Neural progenitor cell (in vitro differentiated cells): ENCODE measurements around the gene ADAMTS20. TPM values are rescaled to one million over a fixed set of nuclear protein-coding genes. Genes with fewer than 3 reads are reported as not detected.
A peak's percentile ranks its signal among the peaks of the same experiment; 100 is the strongest.

ENCODE experiments used
- DNase-seq: peaks from one replicate; pipeline ENCODE4 v3.0.0-alpha.2; 2016; ENCODE audit warnings: low spot score
- H2AFZ ChIP-seq: fragments of 200-600 bp; sonication (generic); replicated peaks from 2 replicates; pipeline ENCODE4 v1.6.1; 2016; ENCODE audit warnings: antibody characterized with exemption
- H3F3A ChIP-seq: fragments of 200-600 bp; sonication (generic); 2 replicates; pipeline ENCODE4 v1.6.1; 2016; ENCODE audit warnings: antibody characterized with exemption, low read depth
- H3K27ac ChIP-seq: fragments of 200-600 bp; sonication (generic); 2 replicates; pipeline ENCODE4 v1.5.1; 2016; ENCODE audit warnings: mild to moderate bottlenecking
- H3K27me3 ChIP-seq: fragments of 200-600 bp; sonication (generic); 2 replicates; pipeline ENCODE4 v1.6.1; 2016; ENCODE audit warnings: mild to moderate bottlenecking, moderate library complexity
- H3K36me3 ChIP-seq: fragments of 200-600 bp; sonication (generic); 2 replicates; pipeline ENCODE4 v1.5.1; 2016
- H3K4me1 ChIP-seq: fragments of 200-600 bp; sonication (generic); 2 replicates; pipeline ENCODE4 v1.6.1; 2016; ENCODE audit warnings: mixed run types
- H3K4me2 ChIP-seq: fragments of 200-600 bp; sonication (generic); 2 replicates; pipeline ENCODE4 v1.6.1; 2016
- H3K4me3 ChIP-seq: fragments of 200-600 bp; sonication (generic); 2 replicates; pipeline ENCODE4 v1.5.1; 2016
- H3K79me2 ChIP-seq: fragments of 200-600 bp; sonication (generic); 2 replicates; pipeline ENCODE4 v1.6.1; 2016; ENCODE audit warnings: low read depth
- H3K9ac ChIP-seq: fragments of 200-600 bp; sonication (generic); 2 replicates; pipeline ENCODE4 v1.6.1; 2016
- H3K9me3 ChIP-seq: fragments of 200-600 bp; sonication (generic); 2 replicates; pipeline ENCODE4 v1.5.1; 2016; ENCODE audit warnings: low read depth
- H4K20me1 ChIP-seq: fragments of 200-600 bp; sonication (generic); 2 replicates; pipeline ENCODE4 v1.6.1; 2016; ENCODE audit warnings: low read depth
- H3K27ac Mint-ChIP-seq: 3 replicates; pipeline ENCODE4 v1.8.0; 2021; ENCODE audit warnings: mixed read lengths
- H3K27me3 Mint-ChIP-seq: 2 replicates; pipeline ENCODE4 v1.8.0; 2022; ENCODE audit warnings: low read depth, mild to moderate bottlenecking, inconsistent platforms, moderate library complexity, mixed read lengths; ENCODE audit not compliant: insufficient read depth
- H3K36me3 Mint-ChIP-seq: 3 replicates; pipeline ENCODE4 v1.8.0; 2021; ENCODE audit warnings: mixed read lengths
- H3K4me1 Mint-ChIP-seq: 3 replicates; pipeline ENCODE4 v1.8.0; 2021; ENCODE audit warnings: mixed read lengths
- H3K4me3 Mint-ChIP-seq: 3 replicates; pipeline ENCODE4 v1.8.0; 2021; ENCODE audit warnings: mild to moderate bottlenecking, moderate library complexity, mixed read lengths
- H3K9me3 Mint-ChIP-seq: 3 replicates; pipeline ENCODE4 v1.8.0; 2020; ENCODE audit warnings: mixed read lengths
- CTCF ChIP-seq: fragments of 200-600 bp; sonication (generic); IDR thresholded peaks from 2 replicates; pipeline ENCODE4 v1.5.1; 2017; ENCODE audit warnings: antibody characterized with exemption, mild to moderate bottlenecking
- EZH2 ChIP-seq: fragments of 200-600 bp; sonication (generic); IDR thresholded peaks from 2 replicates; pipeline ENCODE4 v1.6.1; 2017; ENCODE audit warnings: antibody characterized with exemption, mild to moderate bottlenecking, moderate library complexity
- EZH2phosphoT487 ChIP-seq: fragments of 200-600 bp; sonication (generic); IDR thresholded peaks from 2 replicates; pipeline ENCODE4 v1.6.1; 2017; ENCODE audit warnings: antibody characterized with exemption
- total RNA-seq: library from RNA; depleted of rRNA; stranded (reverse); fragments of >200 nt; gene quantifications from 2 replicates; pipeline ENCODE4 v1.2.3, GENCODE V29; 2015; ENCODE audit warnings: low replicate concordance

The ADAMTS20 gene
- total RNA-seq: 8.6 and 10.9 TPM in 2 replicates

- Histone ChIP-seq H3K27ac (no peak within 1 kb of the TSS), H4K20me1 (peaks cover 20% of the 10 kb centered on the region), H3K4me3 (peak within 1 kb of the TSS; percentile 65), H3K79me2 (peaks cover 4% of the 10 kb centered on the region), H3K9me3 (no peaks in the 10 kb centered on the region), H3K9ac (no peak within 1 kb of the TSS), H2AFZ (peak within 1 kb of the TSS; percentile 94), H3F3A (peaks cover 8% of the 10 kb centered on the region), H3K27me3 (peaks cover 34% of the 10 kb centered on the region), H3K4me1 (peaks cover 11% of the 10 kb centered on the region), H3K36me3 (peaks cover 3% of the 10 kb centered on the region), H3K4me2 (peak within 1 kb of the TSS; percentile 88)
- Mint-ChIP-seq H3K36me3 (peaks cover 18% of the 10 kb centered on the region), H3K4me3 (peak within 1 kb of the TSS; percentile 95), H3K9me3 (peaks cover 10% of the 10 kb centered on the region), H3K27me3 (peaks cover 9% of the 10 kb centered on the region), H3K27ac (no peak within 1 kb of the TSS), H3K4me1 (peaks cover 21% of the 10 kb centered on the region)
- peak; percentile 96 for DNase-seq
- peak; percentile 6 for TF ChIP-seq EZH2phosphoT487
- peak; percentile 30 for TF ChIP-seq EZH2
- TF ChIP-seq CTCF: peak; percentile 59
Observed at GRCh38 chr12:43551971-43552559, at the start of gene ADAMTS20. ADAMTS20 (minus strand) TSS chr12:43552203; CDS start chr12:43551921, 282 bp downstream.

GRCh38 chr12:43599708-43600107 is 47.7 kb upstream of the ADAMTS20 start:
- H3K4me2 ChIP-seq: no peak overlapping the region
- H3K27ac Mint-ChIP-seq: no peak overlapping the region

GRCh38 chr12:43599066-43599465 is 47.1 kb upstream of the ADAMTS20 start:
- Mint-ChIP-seq H3K36me3 (no peaks in the 10 kb centered on the region), H3K9me3 (no peaks in the 10 kb centered on the region), H3K27ac (no peak overlapping the region), H3K4me1 (peaks cover 3% of the 10 kb centered on the region), H3K27me3 (no peaks in the 10 kb centered on the region), H3K4me3 (no peak overlapping the region)
- no peak for TF ChIP-seq CTCF
- no peak for TF ChIP-seq EZH2phosphoT487
- TF ChIP-seq EZH2: no peak
- H3K4me1 ChIP-seq: peaks cover 6% of the 10 kb centered on the region
- no peak overlapping the region for H3K4me2 ChIP-seq
- H2AFZ ChIP-seq: no peak overlapping the region
- no peaks in the 10 kb centered on the region for H3K79me2 ChIP-seq
- no peaks in the 10 kb centered on the region for H4K20me1 ChIP-seq
- H3K9me3 ChIP-seq: no peaks in the 10 kb centered on the region
- H3K36me3 ChIP-seq: no peaks in the 10 kb centered on the region
- no peak overlapping the region for H3K4me3 ChIP-seq
- H3K9ac ChIP-seq: no peak overlapping the region
- no peak overlapping the region for H3K27ac ChIP-seq
- no peaks in the 10 kb centered on the region for H3F3A ChIP-seq
- no peak for DNase-seq
- no peaks in the 10 kb centered on the region for H3K27me3 ChIP-seq

More at GRCh38 chr12:43599708-43600107, 47.7 kb upstream of the ADAMTS20 start:
- H3K36me3 Mint-ChIP-seq: no peaks in the 10 kb centered on the region
- Histone ChIP-seq H3K4me3 (no peak overlapping the region), H3K9me3 (no peaks in the 10 kb centered on the region), H3K27ac (no peak overlapping the region), H3K36me3 (no peaks in the 10 kb centered on the region), H3K9ac (no peak overlapping the region), H3K27me3 (no peaks in the 10 kb centered on the region), H4K20me1 (no peaks in the 10 kb centered on the region), H3F3A (no peaks in the 10 kb centered on the region), H3K79me2 (no peaks in the 10 kb centered on the region), H2AFZ (no peak overlapping the region), H3K4me1 (peaks cover 6% of the 10 kb centered on the region)
- no peak overlapping the region for H3K4me3 Mint-ChIP-seq
- no peaks in the 10 kb centered on the region for H3K9me3 Mint-ChIP-seq
- TF ChIP-seq EZH2: no peak
- no peak for TF ChIP-seq EZH2phosphoT487
- TF ChIP-seq CTCF: no peak
- no peak for DNase-seq
- no peaks in the 10 kb centered on the region for H3K27me3 Mint-ChIP-seq
- peaks cover 3% of the 10 kb centered on the region for H3K4me1 Mint-ChIP-seq
